Measurements from ENCODE around the gene IGFL4.

The IGFL4 gene

DNA sequence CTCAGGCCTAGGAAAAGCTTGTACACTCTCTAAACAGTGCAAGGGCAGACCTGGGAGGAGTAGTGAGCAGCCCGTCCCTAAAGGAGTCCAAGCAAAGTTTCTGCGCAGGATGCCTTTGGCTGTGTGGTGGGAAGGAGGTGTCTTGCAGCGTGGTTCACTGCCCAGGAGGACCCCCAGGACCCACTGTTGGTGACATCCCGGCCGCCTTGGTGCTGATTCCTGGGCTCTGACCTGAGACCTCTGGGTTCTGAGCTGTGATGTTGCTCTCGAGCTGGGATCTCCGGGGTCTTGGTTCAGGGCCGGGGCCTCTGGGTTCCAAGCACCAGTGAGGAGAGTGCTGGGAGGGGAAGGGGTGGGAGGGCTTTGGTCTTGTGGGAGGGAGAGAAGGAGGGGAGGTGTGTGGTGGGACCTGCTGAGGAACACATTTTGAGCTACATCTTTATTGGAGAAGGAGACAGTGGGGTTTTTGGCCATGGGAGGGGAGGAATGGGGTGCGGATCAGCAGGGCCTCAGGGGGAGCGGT lies 22.0 kb downstream of the IGFL4 start:
- DNase-seq, result no peak

DNA sequence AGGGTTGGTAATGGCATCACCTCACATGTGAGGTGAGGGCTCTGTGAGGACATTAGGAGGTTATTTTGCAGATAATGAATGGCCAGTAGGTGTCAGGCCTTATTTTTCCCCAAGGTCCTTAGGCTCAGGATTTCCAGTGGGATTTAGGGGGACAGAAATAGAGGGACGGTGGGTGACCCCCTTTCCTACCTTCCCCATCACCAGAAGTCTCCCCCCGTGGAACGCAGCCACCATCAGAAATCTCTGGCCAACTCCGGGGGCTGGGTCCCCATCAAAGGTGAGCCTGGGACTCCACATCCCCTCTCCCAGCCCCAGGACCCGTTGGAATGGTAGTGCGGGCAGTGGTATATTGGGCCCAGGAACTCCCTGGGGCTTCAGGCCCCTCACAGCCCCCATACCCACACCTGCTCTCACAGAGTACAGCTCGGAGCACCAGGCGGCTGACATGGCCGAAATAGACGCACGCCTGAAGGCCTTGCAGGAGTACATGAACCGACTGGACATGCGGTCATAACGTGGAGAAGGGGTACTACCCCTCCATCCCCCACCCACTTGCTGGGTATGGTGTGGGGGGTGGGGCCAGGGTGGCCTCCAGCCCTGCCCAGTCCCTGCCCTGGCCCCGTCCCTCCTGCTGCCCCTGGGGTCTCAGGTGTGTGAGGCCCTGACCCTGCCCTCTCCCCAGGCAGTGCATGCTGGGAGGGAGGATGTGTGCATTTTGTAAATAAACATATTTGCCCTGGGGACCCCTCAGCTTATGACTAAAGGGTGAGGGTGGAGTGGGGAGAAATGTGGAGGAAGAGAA lies 22.7 kb downstream of the IGFL4 start:
- DNase-seq, result no peak

DNA sequence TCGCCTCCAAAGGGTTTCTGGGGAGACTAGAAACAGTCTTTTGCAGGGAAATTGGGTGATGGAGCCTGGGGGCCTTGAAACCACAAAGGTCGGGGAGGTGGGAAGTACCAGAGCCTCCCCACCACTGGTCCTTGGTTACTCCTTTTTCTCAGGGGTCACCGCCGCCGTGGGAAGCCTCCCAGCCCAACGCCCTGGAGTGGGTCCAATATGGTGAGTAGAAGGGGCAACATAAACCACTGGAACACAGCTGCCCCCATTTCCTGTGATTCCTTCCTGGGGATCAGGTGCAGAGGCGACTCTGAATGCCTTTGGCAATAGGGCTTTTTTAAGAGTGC lies 23.7 kb downstream of the IGFL4 start:
- DNase-seq, result no peak

DNA sequence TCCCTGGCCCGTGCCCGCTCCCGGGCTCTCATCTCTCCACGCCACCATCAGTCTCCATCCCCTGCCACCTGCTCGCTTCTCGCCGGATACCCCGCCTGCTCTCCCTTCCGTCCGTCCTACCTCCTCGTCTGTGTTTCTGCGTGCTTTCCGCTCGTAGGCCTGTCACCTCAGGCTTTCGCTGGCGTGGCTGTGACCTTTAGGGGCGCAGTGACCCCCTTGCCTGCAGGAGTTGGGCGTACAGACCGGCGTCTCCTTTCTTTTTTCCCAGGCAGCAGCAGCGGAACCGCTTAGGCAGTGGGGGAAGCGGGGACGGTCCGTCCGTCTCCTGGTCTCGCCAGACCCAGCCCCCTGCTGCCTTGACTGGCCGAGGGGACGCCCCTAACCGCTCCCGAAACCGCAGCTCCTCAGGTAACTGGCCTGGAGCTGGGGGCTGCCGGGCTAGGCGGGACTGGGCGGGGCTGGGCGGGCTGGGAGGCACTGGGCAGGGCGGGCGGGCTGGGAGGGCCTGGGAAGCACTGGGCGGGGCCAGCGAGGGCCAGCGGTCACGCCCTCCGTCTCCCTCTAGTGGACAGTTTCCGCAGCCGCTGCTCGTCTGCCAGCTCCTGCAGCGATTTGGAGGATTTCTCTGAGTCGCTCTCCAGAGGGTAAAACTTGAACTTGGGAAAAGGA lies 24.2 kb downstream of the IGFL4 start:
- DNase-seq, result peak; percentile 90

DNA sequence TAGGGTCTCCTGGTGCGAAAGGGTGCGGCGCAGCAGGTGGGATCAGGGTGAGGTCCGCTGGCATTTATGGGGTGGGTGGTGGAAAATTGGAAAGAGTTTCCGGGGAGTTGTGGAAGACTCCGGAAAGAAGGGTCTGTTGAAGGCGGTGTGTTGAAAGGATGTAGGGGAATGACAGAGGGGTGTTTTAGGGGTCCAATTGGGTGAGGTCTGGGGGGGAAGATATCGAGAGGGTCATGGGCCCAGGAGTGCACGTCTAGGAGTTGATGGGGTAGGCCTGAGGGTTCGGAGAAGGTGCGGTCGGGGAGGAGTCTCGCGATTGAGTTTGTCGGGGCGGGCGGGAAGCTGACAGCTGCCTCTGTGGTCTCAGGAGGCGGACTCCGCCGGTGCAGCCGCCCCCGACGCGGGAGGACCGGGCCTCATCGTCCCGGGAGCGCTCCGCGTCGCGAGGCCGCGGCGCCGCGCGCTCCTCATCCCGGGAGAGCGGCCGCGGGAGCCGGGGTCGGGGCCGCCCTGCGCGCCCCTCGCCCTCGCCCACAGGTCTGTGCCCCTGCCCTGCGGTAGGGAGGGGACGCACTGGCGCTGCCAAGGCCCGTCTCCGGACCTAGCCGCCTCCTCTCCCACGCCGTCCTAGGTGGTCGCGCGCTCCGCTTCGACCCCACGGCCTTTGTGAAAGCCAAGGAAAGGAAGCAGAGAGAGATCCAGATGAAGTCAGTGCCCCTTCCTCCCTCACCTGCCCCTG lies 24.9 kb downstream of the IGFL4 start:
- DNase-seq, result peak; percentile 79

DNA sequence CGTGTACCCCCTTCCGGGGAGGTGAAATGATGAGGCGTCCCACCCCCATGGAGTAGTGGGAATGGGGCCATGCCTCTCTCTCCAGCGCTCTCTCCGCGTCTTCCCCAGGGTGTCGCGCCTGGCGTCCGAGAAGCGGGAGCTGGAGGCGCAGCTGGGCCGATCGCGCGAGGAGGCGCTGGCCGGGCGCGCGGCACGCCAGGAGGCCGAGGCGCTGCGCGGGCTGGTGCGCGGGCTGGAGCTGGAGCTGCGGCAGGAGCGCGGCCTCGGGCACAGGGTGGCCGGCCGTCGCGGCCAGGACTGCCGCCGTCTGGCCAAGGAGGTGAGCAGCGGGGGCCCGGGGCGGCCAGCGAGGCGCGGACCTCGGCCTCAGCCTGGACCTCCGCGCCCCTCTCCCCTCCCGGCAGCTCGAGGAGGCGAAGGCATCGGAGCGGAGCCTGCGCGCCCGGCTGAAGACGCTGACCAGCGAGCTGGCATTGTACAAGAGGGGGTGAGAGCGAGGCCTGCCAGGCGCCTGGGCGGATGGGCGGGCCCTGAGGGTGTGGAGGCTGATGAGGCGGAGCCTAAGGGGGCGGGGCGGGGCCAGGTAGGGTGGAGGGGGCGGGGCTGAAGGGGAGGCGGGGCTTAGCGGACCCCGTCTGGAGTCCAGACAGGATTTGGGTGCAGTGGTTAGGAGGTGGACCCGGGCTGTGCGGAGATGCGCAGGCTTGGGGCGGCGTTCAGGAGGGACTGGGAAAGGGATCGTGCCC lies 25.7 kb downstream of the IGFL4 start:
- DNase-seq, result peak; percentile 95

DNA sequence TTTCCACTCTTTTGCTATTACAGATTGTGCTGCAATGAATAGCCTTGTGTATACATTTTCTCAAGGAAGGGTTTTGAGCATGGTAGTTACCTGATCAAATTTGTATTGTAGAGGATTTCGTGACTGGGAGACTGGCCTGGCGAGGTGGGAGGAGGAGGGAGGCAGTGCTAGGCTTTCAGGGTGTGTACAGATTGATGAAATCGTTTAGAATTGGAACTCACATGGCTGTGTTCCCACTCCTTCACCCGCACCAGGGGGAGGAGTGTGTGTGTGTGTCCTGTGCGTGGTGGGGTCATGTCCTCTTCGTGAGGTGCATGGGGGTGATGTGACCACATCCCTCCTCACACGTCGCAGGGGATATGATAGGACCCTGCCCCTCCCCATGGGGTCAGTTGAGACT lies 26.3 kb downstream of the IGFL4 start:
- peak; percentile 46 for DNase-seq

DNA sequence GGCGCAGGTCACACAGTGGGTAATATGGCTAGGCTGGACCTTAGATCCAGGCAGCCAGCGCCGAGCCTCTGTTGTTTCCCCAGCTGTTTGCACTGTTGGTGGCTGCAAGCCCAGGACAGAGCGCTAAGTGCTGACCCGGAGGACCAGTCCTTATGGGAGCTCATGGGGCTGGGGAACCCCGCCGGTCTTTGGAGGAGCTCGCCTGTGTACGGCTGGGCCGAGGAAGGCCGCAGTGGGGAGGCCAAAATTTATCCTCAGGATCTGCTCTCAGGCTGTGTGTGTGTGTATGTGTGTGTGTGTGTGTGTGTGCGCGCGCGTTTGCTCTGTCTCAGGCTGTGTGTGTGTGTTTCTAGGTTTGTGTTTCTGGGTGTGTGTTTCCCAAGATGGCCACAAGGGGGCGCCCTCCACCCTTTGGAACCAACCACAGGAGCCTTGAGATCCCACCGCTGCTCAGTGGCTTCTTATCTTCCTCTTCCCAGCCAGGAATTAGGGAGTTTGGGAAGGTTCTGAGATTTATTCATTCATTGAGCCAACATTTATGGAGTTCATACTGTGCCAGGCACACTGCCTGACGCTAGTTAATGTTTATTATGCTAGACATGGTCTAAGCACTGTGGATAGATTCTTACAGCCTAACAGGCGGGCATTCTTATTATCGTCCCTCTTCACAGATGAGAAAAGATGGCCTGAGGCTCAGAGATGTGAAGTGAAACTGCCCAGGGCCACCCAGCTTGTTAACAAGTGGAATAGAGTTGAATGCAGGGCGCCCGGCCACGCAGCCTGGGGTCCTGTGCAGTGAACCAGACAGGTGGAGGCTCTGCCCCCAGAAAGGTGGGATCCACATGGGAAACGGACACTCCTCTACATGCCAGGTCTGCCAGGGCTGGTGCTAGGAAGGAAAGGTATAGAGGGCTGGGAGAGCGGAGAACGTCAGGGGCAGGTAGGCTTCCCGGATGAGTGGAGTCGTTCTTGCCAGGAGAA lies 31.0 kb downstream of the IGFL4 start:
- peak; percentile 80 for DNase-seq

DNA sequence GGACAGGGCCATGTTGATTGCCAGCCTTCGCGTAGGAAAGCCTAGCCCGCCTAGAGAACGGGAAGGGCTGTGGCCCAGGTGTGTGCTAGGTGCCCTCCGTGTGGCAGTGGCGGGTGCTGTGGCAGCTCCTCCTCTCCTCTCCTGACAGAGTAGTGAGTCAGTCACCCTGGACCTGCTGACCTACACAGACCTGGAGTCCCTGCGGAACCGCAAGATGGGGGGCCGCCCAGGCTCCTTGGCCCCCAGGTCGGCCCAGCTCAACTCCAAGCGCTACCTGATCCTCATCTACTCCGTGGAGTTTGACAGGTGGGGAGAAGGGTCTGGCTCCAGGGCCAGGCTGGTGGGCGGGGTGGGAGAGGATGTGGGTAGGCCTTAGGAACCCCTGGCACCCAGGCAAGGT lies 34.4 kb downstream of the IGFL4 start:
- no peak for DNase-seq

DNA sequence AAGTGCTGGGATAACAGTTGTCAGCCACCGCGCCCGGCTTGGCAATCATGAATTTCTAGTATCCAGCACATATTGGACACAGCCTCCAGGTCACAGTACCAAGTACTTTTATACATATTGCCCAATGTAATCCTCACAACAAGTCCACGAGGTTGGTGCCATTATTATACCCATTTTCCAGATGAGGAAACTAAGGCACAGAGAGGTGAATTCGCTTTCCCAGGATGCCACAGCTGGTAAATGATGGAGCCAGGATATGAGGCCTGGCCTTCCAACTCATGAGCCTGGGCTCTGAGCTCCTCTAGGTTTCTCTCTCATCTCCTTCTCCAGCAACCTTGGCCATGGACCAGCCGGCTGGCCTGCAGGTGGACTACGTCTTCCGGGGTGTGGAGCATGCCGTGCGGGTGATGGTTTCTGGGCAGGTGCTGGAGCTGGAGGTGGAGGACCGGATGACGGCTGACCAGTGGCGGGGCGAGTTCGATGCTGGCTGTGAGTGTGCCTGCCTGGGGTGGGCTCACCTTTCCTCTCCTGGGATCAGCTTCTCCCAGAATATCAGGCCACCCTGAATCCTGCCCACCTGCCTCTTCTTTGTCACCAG lies 38.0 kb downstream of the IGFL4 start:
- no peak for DNase-seq

DNA sequence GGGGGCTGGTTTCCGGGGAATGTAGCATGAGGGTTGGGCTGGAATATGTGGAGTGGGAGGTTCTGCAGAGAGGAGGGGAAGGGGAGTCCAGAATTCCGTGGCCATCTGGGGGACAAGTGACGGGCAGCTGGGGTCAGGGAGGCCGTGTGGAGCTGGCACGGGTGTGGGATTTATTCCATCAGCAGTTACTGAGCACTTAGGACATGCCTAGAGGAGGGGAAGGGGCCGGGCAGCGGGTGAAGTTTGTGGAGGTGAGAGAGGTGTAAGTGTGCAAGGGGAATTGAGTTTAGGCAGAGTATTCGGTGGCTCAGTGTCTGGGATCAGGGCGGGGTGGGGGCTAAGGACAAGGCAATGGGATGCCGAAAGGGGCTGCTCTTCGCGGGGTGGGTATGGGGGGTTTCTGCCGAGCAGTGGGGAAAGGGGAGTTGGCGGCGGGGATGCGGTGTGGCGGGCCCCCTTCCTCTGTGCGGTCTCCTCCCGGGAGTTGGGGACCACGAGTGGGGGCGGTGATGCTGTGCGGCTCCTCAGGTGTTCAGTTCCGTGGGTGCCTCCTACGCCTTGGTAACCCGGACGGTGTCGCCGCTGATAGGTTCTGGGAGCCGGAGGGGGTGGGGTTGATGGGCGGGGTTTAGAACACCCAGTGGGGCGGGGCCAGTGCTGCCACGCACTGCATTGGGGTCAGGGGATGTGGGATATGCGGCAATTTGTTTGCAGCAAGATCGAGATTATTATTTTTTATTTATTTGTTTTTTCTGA lies 40.1 kb downstream of the IGFL4 start:
- no peak for DNase-seq

DNA sequence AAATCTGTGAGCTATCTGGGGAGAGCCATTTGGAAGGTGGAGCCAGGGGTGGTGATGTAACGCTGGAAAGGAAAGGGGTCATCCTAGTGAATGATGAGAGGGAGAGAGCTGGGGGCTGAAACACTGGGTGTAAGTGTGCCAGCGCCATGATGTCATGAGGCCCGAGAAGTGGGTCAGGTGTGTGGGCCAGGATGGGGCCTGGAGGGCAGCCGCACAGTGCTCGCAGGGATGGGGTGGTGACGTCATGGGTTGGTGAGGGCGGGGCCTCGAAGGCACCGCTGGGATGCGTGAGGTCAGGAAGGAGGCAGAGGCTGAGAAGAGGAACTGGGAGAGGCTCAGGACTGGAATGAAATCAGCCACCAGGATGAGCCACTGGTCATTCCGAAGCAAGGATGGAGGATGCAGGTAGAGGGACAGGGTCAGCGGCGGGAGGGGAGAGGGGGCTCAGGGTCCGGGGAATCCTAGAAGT lies 41.1 kb downstream of the IGFL4 start:
- no peak for DNase-seq

DNA sequence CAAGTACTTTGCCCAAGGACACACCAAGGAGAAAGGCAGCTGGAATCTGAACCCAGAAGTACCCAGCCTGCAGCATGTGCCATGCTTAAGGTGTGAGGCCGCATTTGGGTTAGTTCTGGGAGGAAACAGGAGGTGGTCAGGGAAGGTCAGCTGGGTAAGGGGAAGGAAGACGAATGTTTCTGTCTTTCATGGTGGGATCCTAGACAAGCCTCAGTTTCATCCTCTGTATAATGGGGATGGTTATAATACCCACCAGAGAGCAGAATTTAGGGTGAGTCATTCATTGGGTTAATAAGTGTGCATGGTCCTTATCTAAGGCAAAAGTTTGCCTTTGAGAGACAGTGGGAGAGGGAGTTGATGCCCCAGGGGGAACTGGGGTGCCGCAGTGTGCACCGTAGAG lies 42.0 kb downstream of the IGFL4 start:
- no peak for DNase-seq

DNA sequence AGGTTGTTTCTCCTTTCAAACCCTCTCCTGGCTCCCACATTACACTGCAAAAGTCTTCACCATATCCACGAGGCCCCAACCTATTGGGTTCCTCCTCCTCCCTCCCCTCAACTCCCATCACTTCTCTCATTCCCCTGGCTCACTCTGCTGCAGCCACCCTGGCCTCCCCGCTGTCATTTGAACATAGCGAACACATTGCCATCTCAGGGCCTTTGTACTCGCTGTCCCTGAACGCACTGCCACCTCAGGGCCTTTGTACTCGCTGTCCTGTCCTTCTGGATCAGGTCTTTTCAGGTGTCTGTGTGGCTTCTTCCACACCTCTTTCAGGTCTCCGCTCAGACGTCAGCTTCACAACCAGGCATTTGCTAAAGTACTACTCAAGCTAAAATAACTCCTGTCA lies 43.9 kb downstream of the IGFL4 start:
- no peak for DNase-seq

DNA sequence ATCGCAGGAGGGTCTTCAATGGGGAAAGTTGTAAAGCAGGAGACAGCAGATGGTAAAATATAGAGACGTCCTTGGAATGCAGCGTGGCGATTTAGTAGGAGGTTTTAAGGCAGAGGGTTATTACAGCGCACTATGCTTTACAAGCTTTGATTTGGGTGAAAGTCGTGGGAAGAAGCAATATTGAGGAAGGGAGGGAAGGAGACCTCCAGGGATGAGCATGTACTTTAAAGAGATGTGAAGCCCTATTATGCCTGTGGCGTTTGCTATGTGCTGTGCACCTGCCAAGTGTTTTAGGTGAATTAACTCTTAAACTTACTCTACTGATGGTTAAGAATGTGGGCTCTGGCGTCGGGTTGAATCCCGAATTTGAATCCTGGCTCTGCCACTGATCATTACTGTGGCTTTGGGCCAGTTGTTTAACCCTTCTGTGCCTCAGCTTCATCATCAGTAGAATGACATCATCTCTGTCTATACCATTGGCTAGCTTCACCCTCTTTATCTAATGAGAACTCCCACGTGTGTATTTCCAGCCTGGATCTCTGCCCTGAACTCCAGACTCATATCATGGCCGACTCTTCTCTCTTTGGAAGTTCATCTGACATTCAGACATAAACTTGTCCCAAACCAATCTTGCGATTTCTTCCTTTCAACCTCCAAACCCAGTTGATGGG lies 45.0 kb downstream of the IGFL4 start:
- peak; percentile 50 for DNase-seq

DNA sequence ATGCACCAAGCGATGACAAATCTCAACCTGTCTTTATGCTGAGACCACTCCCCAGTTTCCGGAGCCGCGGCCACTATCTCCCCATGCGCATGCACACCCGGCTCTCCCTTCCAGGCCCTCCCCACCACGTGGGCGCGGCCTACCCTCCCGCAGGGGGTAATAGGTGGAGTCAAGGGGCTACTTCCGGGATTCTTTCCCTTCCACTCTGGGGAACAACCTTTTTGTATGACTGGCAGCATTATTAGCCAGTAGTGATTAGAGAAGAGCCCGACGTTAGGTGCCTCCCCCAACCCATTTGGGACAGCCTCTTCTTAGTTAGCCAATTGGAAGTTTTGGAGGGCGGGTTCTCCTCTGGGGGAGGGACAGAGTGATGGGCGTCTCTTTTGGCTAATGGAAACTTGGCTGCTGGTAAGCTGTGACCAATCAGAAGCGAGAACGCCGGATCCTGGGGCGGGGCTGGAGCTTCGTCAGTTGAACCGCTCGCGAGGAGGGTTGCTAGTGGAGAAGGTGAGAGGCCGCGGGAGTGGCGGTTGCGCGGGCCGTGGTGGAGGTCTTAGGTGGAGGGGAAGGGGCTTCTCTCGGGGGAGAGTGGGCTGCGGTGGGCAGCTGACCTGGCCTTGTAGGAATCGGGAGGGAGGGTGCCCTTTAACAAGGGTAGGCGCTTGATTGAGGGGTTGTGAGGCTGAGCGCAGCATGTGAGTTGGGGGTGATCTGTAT lies 45.6 kb downstream of the IGFL4 start, which contains the start of gene CCDC61:
Gene CCDC61 (plus strand): TSS at position 470 of the 717 bp plus-strand sequence. CDS start 7,552 bp downstream, outside the sequence.
- DNase-seq, result peak; percentile 100

DNA sequence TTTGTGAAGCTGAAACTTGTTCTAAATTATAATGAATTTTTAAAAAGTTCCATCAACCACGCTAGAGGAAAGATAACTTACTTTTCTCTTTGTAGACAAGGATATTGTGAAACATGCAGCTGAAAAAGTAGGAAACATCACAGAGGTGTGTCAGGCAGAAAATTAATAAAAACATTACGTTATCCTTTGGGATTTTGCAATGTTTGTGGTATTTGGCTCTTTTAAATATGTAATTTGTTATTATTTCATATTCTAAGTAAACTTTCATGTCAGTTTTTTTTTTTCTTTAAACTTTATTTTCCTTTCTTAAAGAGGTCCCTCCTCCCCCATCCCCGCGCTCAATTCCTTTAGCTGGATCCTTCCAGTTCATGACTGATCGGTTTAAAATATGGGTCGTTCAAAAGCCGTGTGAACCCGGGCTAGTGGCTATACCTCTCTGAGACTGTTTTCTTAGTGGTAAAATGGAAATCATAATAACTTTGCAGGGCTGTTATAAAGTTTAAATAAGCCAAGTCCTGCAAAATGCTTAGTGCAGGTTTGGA lies 46.3 kb downstream of the IGFL4 start:
- peak; percentile 74 for DNase-seq

DNA sequence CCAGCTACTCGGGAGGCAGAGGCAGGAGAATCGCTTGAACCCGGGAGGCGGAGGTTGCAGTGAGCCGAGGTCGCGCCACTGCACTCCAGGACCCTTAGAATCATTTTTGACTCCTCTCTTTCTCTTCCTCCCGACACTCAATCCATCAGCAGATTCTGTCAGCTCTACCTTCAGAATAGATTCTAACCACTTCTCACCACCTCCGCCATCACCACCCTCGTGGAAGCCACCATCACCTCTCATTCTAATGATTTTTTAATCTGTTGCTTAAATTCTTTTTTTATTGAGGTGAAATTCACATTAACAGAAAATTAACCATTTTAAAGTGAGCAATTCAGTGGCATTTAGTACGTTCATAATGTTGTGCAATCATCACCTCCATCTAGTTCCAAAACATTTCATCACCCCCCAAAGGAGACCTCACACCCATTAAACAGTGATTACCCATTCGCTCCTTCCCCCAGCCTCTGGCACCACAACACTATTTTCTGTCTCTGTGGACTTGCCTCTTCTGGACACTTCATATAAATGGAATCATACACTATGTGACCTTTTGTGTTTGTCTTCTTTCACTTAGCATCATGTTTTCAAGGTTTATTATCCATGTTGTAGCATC lies 50.6 kb downstream of the IGFL4 start:
- DNase-seq, result no peak

Data from DMS53 (cell line).